ENCODE data around the gene ASIC2. TPM values are rescaled to one million over a fixed set of nuclear protein-coding genes. Genes with fewer than 3 reads are reported as not detected.

The ASIC2 gene
- total and polyA plus RNA-seq, 2 donors (not counting 3 experiments of a cell fraction or from before 2014, with no cell fraction given) = not detected

DNA sequence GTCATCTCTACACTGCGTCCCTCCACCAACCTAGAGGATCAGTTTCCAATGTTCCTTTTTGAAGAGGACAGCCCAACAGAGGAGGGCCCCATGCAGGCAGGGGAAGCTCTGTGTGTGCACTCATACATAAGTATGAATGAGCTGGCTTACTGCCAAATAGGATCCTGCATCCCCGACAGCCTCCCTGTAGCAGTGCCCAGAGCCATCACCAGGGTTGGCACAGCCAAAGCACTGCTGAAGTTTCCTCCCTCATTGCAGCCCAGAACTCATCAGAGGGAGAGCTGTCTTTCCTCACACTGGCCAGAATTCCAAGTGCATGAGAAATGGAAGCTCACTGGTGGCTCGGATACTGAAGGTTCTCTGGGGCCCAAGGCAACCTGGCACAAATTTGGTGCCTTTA lies 114.4 kb downstream of the ASIC2 start:
- no peak for FAIRE-seq
- H3K9ac ChIP-seq (replicated peaks; ENCODE audit: extremely low read depth, insufficient read depth, low read length) = no peak overlapping the region
- dilution Hi-C loops (cut with MboI; ENCODE audit: extremely low pct_ligation_motif_present, low sequenced_read_pairs) (no loop called here), intact Hi-C loops (cut with micrococcal nuclease) (no loop called here)
- H3K4me1 ChIP-seq (ENCODE audit: control insufficient read depth, extremely low read depth, insufficient read depth, low read length) = no peaks in the 10 kb centered on the region
- peaks cover 0 to 2% of the 10 kb centered on the region in 2 experiments for H3K27me3 ChIP-seq (ENCODE audit: control insufficient read depth in 2 of 2, insufficient read depth in 2 of 2, low read length in 2 of 2)
- H2AFZ ChIP-seq (ENCODE audit: low read depth, low read length) = no peak overlapping the region
- H3K4me2 ChIP-seq (ENCODE audit: insufficient read depth, low read length) = no peak overlapping the region
- no peaks in the 10 kb centered on the region for H3K36me3 ChIP-seq (ENCODE audit: control insufficient read depth in 2 of 2, extremely low read depth in 1 of 2, insufficient read depth in 2 of 2, low read length in 2 of 2)
- TF ChIP-seq POLR2A (IDR thresholded peaks at IDR 0.05; ENCODE audit: low read depth, low read length) (no peak), JUN (IDR thresholded peaks at IDR 0.05; ENCODE audit: borderline replicate concordance, insufficient read depth, insufficient read length, low read depth) (no peak), EZH2 (IDR thresholded peaks at IDR 0.05; ENCODE audit: borderline replicate concordance, low read depth, low read length, severe bottlenecking) (no peak), MYC (IDR thresholded peaks at IDR 0.05; ENCODE audit: low read depth, low read length) (no peak), GATA2 (IDR thresholded peaks at IDR 0.05; ENCODE audit: insufficient read depth, insufficient read length, low read depth, low read length) (no peak), FOS (IDR thresholded peaks at IDR 0.05; ENCODE audit: borderline replicate concordance, insufficient read depth, low read length) (no peak), POLR2AphosphoS5 (IDR thresholded peaks at IDR 0.05; ENCODE audit: insufficient read depth, low read depth, low read length) (no peak)
- TF ChIP-seq, protein P1, sequence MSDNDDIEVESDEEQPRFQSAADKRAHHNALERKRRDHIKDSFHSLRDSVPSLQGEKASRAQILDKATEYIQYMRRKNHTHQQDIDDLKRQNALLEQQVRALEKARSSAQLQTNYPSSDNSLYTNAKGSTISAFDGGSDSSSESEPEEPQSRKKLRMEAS (IDR thresholded peaks at IDR 0.05; ENCODE audit: insufficient read depth, insufficient read length) = no peak
- TF ChIP-seq, protein P2, sequence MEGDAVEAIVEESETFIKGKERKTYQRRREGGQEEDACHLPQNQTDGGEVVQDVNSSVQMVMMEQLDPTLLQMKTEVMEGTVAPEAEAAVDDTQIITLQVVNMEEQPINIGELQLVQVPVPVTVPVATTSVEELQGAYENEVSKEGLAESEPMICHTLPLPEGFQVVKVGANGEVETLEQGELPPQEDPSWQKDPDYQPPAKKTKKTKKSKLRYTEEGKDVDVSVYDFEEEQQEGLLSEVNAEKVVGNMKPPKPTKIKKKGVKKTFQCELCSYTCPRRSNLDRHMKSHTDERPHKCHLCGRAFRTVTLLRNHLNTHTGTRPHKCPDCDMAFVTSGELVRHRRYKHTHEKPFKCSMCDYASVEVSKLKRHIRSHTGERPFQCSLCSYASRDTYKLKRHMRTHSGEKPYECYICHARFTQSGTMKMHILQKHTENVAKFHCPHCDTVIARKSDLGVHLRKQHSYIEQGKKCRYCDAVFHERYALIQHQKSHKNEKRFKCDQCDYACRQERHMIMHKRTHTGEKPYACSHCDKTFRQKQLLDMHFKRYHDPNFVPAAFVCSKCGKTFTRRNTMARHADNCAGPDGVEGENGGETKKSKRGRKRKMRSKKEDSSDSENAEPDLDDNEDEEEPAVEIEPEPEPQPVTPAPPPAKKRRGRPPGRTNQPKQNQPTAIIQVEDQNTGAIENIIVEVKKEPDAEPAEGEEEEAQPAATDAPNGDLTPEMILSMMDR (IDR thresholded peaks at IDR 0.05; ENCODE audit: extremely low read depth in 1 of 2, insufficient read depth in 1 of 2, low read depth in 1 of 2, low read length in 2 of 2) = no peak
- no peak for DNase-seq (ENCODE audit: low read depth, low spot score)
- H4K20me1 ChIP-seq (replicated peaks; ENCODE audit: control insufficient read depth, extremely low read depth, insufficient read depth, low read length) = no peaks in the 10 kb centered on the region
- CTCF ChIA-PET = interaction anchor here (1.0 to 1.2 kb wide), 2 partner anchors 14 to 21 kb away, joined by 3 read pairs; no protein-coding TSS in a partner anchor
- no peak overlapping the region for H3K27ac ChIP-seq (ENCODE audit: insufficient read depth, low read depth, low read length)
- POLR2A ChIA-PET = no interaction called here
- no peaks in the 10 kb centered on the region for H3K9me3 ChIP-seq (replicated peaks; ENCODE audit: control insufficient read depth, insufficient read depth, low read length)
- no peaks in the 10 kb centered on the region for H3K79me2 ChIP-seq (ENCODE audit: control insufficient read depth, insufficient read depth, low read length)
- BruUV-seq (replicated peaks) = no TSS peak
- no peak overlapping the region for H3K4me3 ChIP-seq (replicated peaks in 1 of 3; ENCODE audit: insufficient read depth in 1 of 3, low read depth in 1 of 3, low read length in 3 of 3)
- H3K9me1 ChIP-seq (replicated peaks; ENCODE audit: control insufficient read depth, extremely low read depth, insufficient read depth, low read length) = no peaks in the 10 kb centered on the region

Data from endothelial cell of umbilical vein (primary cell).